ENCODE results near the gene CUL4A. TPM values are rescaled to one million over a fixed set of nuclear protein-coding genes. Genes with fewer than 3 reads are reported as not detected.

Gene CUL4A
- total RNA-seq, 2 experiments from 2014 or later = 87.7 to 88.9 TPM

DNA sequence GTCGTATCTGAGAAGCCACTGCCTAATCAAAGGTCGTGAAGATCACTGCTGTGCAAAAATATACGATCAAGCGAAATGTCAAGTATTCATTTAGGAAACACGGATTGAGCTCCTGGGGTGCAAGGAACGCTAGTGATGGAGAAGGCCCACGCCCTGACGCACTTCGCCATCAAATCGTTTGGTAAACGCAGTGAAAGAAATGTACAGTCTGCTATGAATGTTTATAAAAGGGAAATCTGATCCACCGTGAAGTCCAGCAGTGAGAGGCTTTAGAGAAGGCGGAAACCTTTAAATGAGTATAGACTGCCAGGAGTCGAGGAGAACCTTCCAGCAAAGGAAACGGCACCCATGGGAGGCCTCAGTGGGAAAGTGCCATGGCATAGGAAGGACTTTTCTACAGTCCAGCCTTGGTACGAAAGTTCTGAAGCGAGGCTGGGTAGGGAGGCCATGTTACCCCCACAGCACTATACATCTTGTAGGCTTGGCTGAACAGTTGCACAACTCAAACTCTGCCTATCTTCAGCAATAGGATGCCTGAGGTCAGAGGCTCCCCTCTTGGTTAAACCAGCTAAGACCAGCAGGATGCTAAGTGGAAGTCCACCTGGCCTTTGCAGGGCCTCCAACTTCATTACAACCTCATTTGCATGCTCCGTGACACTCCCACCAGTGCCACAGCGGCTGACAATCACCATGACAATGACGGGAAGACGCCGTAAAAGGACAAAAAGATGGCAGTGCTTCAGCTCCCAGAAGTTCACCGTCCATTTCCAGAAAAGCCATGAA lies 21.3 kb upstream of the CUL4A start:
- no peak for DNase-seq
- Mint-ChIP-seq H3K27ac (no peak overlapping the region), H3K4me1 (peaks cover 25% of the 10 kb centered on the region), H3K36me3 (peaks cover 36% of the 10 kb centered on the region), H3K4me3 (no peak overlapping the region), H3K9me3 (no peaks in the 10 kb centered on the region), H3K27me3 (no peaks in the 10 kb centered on the region)

GRCh38 chr13:113190181-113190580 lies 19.2 kb upstream of the CUL4A start:
- no peaks in the 10 kb centered on the region for H3K9me3 Mint-ChIP-seq
- H3K36me3 Mint-ChIP-seq = peaks cover 39% of the 10 kb centered on the region
- no peak overlapping the region for H3K4me3 Mint-ChIP-seq
- H3K27ac Mint-ChIP-seq = no peak overlapping the region
- no peak for DNase-seq
- H3K27me3 Mint-ChIP-seq = no peaks in the 10 kb centered on the region
- H3K4me1 Mint-ChIP-seq = peaks cover 22% of the 10 kb centered on the region

- Mint-ChIP-seq H3K27me3 (no peaks in the 10 kb centered on the region), H3K4me1 (peaks cover 9% of the 10 kb centered on the region), H3K27ac (no peak overlapping the region), H3K9me3 (no peaks in the 10 kb centered on the region), H3K4me3 (no peak overlapping the region), H3K36me3 (peaks cover 28% of the 10 kb centered on the region)
- DNase-seq = no peak
These were observed 17.1 kb upstream of the CUL4A start for GRCh38 chr13:113192279-113192678.

- Mint-ChIP-seq H3K4me1 (peaks cover 4% of the 10 kb centered on the region), H3K36me3 (peaks cover 24% of the 10 kb centered on the region), H3K27ac (no peak overlapping the region), H3K4me3 (no peak overlapping the region), H3K27me3 (no peaks in the 10 kb centered on the region), H3K9me3 (no peaks in the 10 kb centered on the region)
- DNase-seq = no peak
These were observed 16.5 kb upstream of the CUL4A start for GRCh38 chr13:113192902-113193301.

DNA sequence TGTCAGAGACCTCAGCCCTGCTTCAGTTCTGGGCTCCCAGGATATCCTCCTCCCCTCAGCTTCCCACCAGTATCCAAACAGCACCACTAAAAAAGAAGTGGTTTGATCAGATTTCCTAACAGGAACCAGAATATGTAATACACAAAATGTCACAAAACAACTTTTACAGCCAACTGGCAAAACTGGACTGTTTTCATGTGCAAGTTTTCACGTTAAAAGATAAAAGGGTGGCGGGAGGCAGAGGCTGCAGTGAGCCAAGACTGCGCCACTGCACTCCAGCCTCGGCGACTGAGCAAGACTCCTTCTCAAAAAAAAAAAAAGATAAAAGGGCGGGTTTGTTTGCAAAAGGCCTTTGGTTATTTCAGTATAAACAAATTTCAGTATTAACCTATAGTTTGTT lies 14.1 kb upstream of the CUL4A start:
- no peak overlapping the region for H3K27ac Mint-ChIP-seq
- no peaks in the 10 kb centered on the region for H3K4me1 Mint-ChIP-seq
- DNase-seq = no peak
- H3K4me3 Mint-ChIP-seq = no peak overlapping the region
- H3K36me3 Mint-ChIP-seq = peaks cover 11% of the 10 kb centered on the region
- H3K9me3 Mint-ChIP-seq = no peaks in the 10 kb centered on the region
- H3K27me3 Mint-ChIP-seq = no peaks in the 10 kb centered on the region

- Mint-ChIP-seq H3K27ac (no peak overlapping the region), H3K4me1 (peaks cover 4% of the 10 kb centered on the region), H3K9me3 (no peaks in the 10 kb centered on the region), H3K4me3 (no peak overlapping the region), H3K27me3 (no peaks in the 10 kb centered on the region), H3K36me3 (peaks cover 14% of the 10 kb centered on the region)
- no peak for DNase-seq
These were observed 12.3 kb upstream of the CUL4A start for GRCh38 chr13:113196970-113197737.

DNA sequence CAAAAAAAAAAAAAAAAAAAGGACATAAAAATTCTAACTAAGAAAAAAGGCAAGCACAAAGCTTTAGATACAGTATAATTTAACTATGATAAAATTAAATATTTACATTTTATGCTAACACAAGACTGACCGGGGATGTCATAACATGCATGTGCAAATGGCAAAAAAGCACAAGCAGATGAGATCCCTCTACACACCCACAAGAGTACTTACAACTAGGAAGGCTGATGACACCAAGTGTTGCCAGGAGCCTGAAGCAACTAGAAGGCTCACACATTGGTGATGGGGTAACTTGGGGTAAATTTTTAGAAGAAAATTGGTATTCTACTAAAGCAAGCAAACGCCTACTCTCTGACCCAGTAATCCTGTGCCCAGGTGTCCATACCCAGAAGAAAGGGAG lies 7.6 kb upstream of the CUL4A start:
- H3K4me3 Mint-ChIP-seq = no peak overlapping the region
- H3K27ac Mint-ChIP-seq = no peak overlapping the region
- H3K27me3 Mint-ChIP-seq = no peaks in the 10 kb centered on the region
- H3K9me3 Mint-ChIP-seq = no peaks in the 10 kb centered on the region
- peaks cover 14% of the 10 kb centered on the region for H3K36me3 Mint-ChIP-seq
- DNase-seq = no peak
- H3K4me1 Mint-ChIP-seq = peaks cover 40% of the 10 kb centered on the region

DNA sequence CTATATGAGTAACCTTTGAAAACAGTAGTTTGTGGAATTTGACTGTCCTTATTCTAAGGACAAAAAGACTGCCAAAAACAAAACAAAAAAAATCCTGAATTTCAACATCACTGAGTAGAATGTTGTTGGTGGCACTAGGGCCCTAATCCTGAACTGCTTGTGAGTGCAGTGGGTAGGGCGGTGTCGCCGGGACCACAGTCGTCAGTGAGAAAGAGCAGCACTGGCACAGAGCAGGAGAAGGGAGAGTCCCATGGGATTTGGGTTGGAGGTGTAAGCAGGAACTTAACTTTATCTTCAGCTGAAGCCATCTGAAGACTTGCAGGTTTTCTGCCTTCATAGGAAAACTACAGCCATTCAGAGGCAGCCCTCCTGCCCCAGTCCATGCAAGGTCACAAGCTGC lies 6.5 kb upstream of the CUL4A start:
- Mint-ChIP-seq H3K9me3 (no peaks in the 10 kb centered on the region), H3K27ac (no peak overlapping the region), H3K4me1 (peaks cover 49% of the 10 kb centered on the region), H3K4me3 (no peak overlapping the region), H3K27me3 (no peaks in the 10 kb centered on the region), H3K36me3 (peaks cover 21% of the 10 kb centered on the region)
- no peak for DNase-seq

GRCh38 chr13:113203507-113204377 lies 5.7 kb upstream of the CUL4A start:
- Mint-ChIP-seq H3K9me3 (no peaks in the 10 kb centered on the region), H3K27me3 (no peaks in the 10 kb centered on the region), H3K4me3 (no peak overlapping the region), H3K4me1 (peaks cover 49% of the 10 kb centered on the region), H3K27ac (peak overlapping the region; percentile 45), H3K36me3 (peaks cover 20% of the 10 kb centered on the region)
- DNase-seq = no peak

DNA sequence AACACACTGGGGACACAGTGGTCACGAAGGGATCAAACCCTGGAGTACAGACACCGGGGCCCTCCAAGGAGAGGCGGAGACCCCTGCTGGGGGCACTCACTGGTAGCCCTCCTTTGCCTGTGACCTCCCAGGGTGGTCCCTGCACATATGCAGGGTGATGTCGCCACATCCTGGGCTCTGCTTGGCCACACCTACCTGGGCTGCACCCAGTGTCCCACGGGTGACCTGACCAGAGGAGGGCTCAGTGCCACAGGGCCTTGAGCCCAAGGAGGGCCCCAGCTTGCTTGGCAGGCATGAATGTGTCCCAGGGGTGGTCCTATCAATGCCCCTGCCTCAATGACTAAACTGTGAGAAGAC lies 5.1 kb upstream of the CUL4A start:
- no peaks in the 10 kb centered on the region for H3K27me3 Mint-ChIP-seq
- H3K4me1 Mint-ChIP-seq = peaks cover 49% of the 10 kb centered on the region
- no peaks in the 10 kb centered on the region for H3K9me3 Mint-ChIP-seq
- no peak for DNase-seq
- peak overlapping the region; percentile 45 for H3K27ac Mint-ChIP-seq
- peaks cover 20% of the 10 kb centered on the region for H3K36me3 Mint-ChIP-seq
- no peak overlapping the region for H3K4me3 Mint-ChIP-seq

DNA sequence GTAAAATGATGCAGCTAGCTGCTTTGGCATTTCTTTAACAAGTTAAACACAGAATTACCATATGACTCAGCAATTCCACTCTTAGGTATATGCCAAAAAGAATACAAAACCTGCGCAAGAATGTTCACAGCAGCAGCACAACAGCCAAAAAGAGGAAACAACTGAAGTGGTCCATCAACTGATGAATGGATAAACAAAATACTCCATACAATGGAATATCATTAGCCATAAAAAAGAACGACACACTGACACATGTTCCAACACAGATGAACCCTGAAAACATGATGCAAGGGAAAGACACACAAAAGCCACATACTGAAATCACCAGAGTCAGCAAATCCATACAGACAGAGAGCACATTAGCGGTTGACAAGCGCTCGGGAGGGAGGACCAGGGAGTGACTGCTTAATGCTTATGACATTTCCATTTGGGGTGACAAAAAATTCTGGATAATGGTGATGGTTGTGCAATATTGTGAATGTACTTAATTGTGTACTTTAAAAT lies 3.9 kb upstream of the CUL4A start:
- H3K27ac Mint-ChIP-seq = peak overlapping the region; percentile 49
- H3K4me3 Mint-ChIP-seq = peak overlapping the region; percentile 3
- no peaks in the 10 kb centered on the region for H3K9me3 Mint-ChIP-seq
- peaks cover 49% of the 10 kb centered on the region for H3K4me1 Mint-ChIP-seq
- no peaks in the 10 kb centered on the region for H3K27me3 Mint-ChIP-seq
- peaks cover 19% of the 10 kb centered on the region for H3K36me3 Mint-ChIP-seq
- no peak for DNase-seq

GRCh38 chr13:113207460-113207859 lies 2.0 kb upstream of the CUL4A start:
- H3K36me3 Mint-ChIP-seq = peaks cover 31% of the 10 kb centered on the region
- DNase-seq = no peak
- peaks cover 1% of the 10 kb centered on the region for H3K9me3 Mint-ChIP-seq
- H3K27ac Mint-ChIP-seq = peak overlapping the region; percentile 87
- H3K4me1 Mint-ChIP-seq = peaks cover 59% of the 10 kb centered on the region
- H3K4me3 Mint-ChIP-seq = peak overlapping the region; percentile 94
- H3K27me3 Mint-ChIP-seq = no peaks in the 10 kb centered on the region

- H3K9me3 Mint-ChIP-seq = peaks cover 1% of the 10 kb centered on the region
- H3K4me1 Mint-ChIP-seq = peaks cover 56% of the 10 kb centered on the region
- H3K27me3 Mint-ChIP-seq = no peaks in the 10 kb centered on the region
- peaks cover 31% of the 10 kb centered on the region for H3K36me3 Mint-ChIP-seq
- H3K27ac Mint-ChIP-seq = peak overlapping the region; percentile 87
- DNase-seq = no peak
- H3K4me3 Mint-ChIP-seq = peak overlapping the region; percentile 94
These were observed 1.5 kb upstream of the CUL4A start for GRCh38 chr13:113207890-113208420.

- Mint-ChIP-seq H3K27ac (peak within 1 kb of the TSS; percentile 87), H3K36me3 (peaks cover 31% of the 10 kb centered on the region), H3K4me3 (peak within 1 kb of the TSS; percentile 94), H3K9me3 (peaks cover 1% of the 10 kb centered on the region), H3K4me1 (peaks cover 56% of the 10 kb centered on the region), H3K27me3 (no peaks in the 10 kb centered on the region)
- DNase-seq = peak; percentile 94
These were observed 735 bp upstream of the CUL4A start, which contains the start of gene PCID2 for GRCh38 chr13:113208421-113209335. PCID2 (minus strand) TSS chr13:113208669; CDS start chr13:113208634, 35 bp downstream.

Measured in activated naive CD8-positive, alpha-beta T cell treated with anti-CD3 and anti-CD28 coated beads for 36 hours (primary cell).